Measurements from ENCODE around the gene CKS2.

- TF ChIP-seq YY1 (IDR thresholded peaks at IDR 0.05; ENCODE audit: low read depth) (no peak), NFIC (IDR thresholded peaks at IDR 0.05) (no peak), REST (IDR thresholded peaks at IDR 0.05; ENCODE audit: low read depth) (no peak), TAF1 (IDR thresholded peaks at IDR 0.05; ENCODE audit: low read depth) (no peak), MAX (IDR thresholded peaks at IDR 0.05) (no peak), EGR1 (IDR thresholded peaks at IDR 0.05) (no peak), ZBTB7A (IDR thresholded peaks at IDR 0.05; ENCODE audit: low read depth) (no peak), EP300 (IDR thresholded peaks at IDR 0.05; ENCODE audit: borderline replicate concordance) (no peak), TCF12 (IDR thresholded peaks at IDR 0.05; ENCODE audit: low read depth) (no peak), USF1 (IDR thresholded peaks at IDR 0.05) (no peak)
Observed at GRCh38 chr9:89273528-89274279, 37.3 kb upstream of the CKS2 start.
